ENCODE measurements around the gene XK. TPM values are rescaled to one million over a fixed set of nuclear protein-coding genes. Genes with fewer than 3 reads are reported as not detected.

XK gene
- total RNA-seq, 4 donors from 2014 or later: 0.09 to 0.38 (median 0.16) TPM; not detected in 1

- no peak for TF ChIP-seq CTCF (IDR thresholded peaks at IDR 0.05)
- DNase-seq (ENCODE audit: low spot score) (no peak), ATAC-seq (ENCODE audit: low FRiP score) (no peak)
These were observed 32.1 kb downstream of the XK start for GRCh38 chrX:37717708-37718107.

- DNase-seq (ENCODE audit: low spot score) (no peak), ATAC-seq (ENCODE audit: low FRiP score) (no peak)
- no peak for TF ChIP-seq CTCF (IDR thresholded peaks at IDR 0.05)
These were observed 37.0 kb downstream of the XK start for GRCh38 chrX:37722595-37722994.

DNA sequence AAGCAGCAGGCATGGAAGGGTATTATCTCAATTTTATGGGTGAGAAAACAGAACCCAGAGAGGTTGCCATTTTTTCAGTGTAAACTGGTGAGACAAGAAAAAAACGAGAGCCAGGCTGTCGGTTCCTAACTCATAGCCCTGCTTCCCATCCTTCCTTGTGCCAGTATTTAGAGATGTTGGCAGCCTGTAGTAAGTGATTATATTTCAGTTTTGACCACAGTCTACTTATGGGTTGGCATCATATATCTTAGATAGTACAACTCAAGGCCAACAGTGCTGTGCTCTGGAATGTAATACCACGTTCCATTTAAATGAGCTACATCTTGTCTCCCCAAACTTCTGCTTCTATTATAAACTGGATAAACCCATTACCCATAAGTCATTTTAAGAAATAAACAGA is 40.8 kb downstream of the XK start:
- no peak for ATAC-seq (ENCODE audit: low FRiP score)
- no peak for TF ChIP-seq CTCF (IDR thresholded peaks at IDR 0.05)

DNA sequence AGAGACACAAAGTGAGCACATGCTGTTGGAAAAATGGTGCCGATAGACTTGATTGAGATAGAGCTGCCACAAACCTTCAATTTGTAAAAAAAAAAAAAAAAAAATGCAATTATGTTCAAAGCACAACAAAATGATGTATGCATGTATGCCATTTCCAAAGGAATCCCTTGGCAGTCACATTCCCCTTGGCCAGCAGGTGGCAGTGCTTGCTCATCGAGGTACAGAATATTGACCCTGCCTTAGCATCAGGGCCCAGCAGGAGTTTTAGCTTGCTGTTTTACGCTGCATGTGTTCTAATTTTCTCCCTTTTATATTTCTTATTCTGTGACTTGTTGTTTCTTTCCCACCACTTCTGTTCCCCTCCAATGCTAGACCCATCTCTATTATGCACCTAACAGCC is 59.8 kb downstream of the XK start:
- TF ChIP-seq CTCF (IDR thresholded peaks at IDR 0.05): peak in 1 of 3 donors; percentile 49
- DNase-seq (ENCODE audit: low spot score) (peak; percentile 54), ATAC-seq (ENCODE audit: low FRiP score) (no peak)

More for the DNA sequence above, 40.8 kb downstream of the XK start:
- DNase-seq (ENCODE audit: low spot score): no peak

GRCh38 chrX:37745835-37746217 is 60.2 kb downstream of the XK start:
- ATAC-seq (ENCODE audit: low FRiP score): peak; percentile 37
- TF ChIP-seq CTCF (IDR thresholded peaks at IDR 0.05): no peak
- DNase-seq (ENCODE audit: low spot score): no peak

DNA sequence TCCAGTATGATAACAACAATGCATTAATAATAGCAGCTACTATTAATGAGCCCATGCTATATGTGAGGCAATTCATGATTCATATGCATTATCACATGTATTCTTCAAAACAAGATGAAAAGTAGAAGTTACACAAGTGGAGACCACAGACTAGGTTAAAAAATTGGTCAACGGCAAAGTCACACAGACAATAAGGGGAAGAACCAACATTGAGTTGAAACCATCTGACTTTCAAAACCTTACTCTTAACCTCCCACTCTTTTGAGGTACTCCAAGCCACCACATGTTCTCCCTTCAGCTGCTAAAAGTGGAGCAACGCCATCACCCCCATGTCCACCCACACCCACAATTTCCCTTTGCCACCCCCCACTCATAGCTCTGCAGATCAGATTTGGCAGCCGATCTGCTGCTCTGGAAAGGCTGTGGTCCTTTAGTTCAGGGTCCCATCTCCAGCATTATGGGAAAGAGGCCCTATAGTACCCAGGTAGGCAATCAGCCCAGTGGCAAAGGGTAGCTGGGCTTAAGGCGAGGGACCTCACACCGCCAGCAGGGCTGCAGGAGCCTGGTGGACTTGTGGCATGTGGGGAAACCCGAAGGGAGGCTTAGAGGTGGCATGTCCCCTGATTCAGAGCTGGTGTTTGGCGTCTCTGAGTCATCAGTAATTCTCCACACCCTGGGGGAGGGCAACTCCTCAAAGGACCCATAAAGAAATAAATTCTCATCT is 60.8 kb downstream of the XK start:
- ATAC-seq (ENCODE audit: low FRiP score) (peak; percentile 19), DNase-seq (ENCODE audit: low spot score) (no peak)
- TF ChIP-seq CTCF (IDR thresholded peaks at IDR 0.05): no peak

DNA sequence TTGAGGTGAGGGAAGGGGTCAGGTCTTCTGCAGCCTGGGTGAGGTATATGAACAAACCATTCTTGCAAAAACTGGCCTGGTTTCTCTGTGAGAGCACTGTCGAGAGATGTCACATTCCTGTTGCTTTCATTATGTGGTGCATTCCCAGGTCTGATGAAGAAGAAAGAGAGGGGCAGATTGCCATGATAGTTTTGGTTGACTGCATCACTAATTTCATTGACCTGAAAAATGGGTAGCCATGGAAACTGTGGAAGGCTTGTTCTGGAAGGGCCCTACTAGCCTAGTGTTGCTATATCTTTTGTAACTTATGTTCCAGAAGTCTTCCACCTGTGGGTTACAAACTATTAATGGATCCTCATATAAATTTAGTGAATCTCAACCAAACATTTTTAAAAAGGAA is 61.4 kb downstream of the XK start:
- TF ChIP-seq CTCF (IDR thresholded peaks at IDR 0.05): no peak
- no peak for DNase-seq (ENCODE audit: low spot score)
- no peak for ATAC-seq (ENCODE audit: low FRiP score)

Measured in omental fat pad (tissue), 4 donors.